ENCODE data around the gene EMILIN1.

Gene EMILIN1

DNA sequence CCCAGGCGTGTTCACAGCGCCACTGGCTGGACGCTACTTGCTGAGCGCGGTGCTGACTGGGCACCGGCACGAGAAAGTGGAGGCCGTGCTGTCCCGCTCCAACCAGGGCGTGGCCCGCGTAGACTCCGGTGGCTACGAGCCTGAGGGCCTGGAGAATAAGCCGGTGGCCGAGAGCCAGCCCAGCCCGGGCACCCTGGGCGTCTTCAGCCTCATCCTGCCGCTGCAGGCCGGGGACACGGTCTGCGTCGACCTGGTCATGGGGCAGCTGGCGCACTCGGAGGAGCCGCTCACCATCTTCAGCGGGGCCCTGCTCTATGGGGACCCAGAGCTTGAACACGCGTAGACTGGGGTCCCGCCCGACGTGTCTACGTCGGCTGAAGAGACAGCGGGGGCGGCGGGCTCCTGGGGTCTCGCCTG, 7.3 kb downstream of the EMILIN1 start:
- TF ChIP-seq, protein P1, sequence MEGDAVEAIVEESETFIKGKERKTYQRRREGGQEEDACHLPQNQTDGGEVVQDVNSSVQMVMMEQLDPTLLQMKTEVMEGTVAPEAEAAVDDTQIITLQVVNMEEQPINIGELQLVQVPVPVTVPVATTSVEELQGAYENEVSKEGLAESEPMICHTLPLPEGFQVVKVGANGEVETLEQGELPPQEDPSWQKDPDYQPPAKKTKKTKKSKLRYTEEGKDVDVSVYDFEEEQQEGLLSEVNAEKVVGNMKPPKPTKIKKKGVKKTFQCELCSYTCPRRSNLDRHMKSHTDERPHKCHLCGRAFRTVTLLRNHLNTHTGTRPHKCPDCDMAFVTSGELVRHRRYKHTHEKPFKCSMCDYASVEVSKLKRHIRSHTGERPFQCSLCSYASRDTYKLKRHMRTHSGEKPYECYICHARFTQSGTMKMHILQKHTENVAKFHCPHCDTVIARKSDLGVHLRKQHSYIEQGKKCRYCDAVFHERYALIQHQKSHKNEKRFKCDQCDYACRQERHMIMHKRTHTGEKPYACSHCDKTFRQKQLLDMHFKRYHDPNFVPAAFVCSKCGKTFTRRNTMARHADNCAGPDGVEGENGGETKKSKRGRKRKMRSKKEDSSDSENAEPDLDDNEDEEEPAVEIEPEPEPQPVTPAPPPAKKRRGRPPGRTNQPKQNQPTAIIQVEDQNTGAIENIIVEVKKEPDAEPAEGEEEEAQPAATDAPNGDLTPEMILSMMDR (conservative IDR thresholded peaks at IDR 0.05; ENCODE audit: low read length), result peak; percentile 47
- peak overlapping the region; percentile 50 for H3K4me3 ChIP-seq (ENCODE audit: low read length)
- peak; percentile 68 for DNase-seq (ENCODE audit: low read depth)

DNA sequence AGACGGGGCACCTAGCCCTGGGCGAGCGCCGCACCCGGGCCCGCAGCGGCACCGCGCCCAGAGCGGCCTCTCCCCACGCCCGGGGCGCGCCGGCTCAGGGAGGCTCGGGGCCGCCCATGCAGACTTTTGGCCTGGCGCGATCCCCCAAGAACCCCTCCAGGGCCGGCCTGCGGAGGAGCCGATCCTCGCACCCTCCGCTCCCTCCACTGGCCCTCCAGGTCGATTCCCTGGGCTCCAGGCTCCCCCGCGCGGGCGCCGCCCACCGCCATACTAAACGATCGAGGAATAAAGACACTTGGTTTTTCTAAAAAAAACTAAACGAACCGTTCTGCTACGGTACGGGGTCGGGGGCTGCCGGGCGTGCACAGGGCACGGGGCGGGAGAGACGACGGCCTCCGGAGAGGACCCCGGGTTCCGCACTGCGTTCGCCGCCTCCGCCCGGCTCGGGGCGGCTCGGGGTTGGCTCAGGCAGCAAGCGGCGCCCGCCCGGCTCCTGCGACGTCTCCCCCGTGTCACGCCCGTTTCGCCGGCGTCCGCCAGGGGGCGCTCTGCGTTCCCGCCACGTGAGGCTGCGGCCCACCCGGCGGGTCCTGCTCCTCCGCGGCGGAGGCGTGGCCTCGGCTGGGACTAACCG, 7.8 kb downstream of the EMILIN1 start:
- peak overlapping the region; percentile 58 for H3K4me3 ChIP-seq (ENCODE audit: low read length)
- peak; percentile 86 for DNase-seq (ENCODE audit: low read depth)
- TF ChIP-seq, protein P1 (conservative IDR thresholded peaks at IDR 0.05; ENCODE audit: low read length), result peak; percentile 53

DNA sequence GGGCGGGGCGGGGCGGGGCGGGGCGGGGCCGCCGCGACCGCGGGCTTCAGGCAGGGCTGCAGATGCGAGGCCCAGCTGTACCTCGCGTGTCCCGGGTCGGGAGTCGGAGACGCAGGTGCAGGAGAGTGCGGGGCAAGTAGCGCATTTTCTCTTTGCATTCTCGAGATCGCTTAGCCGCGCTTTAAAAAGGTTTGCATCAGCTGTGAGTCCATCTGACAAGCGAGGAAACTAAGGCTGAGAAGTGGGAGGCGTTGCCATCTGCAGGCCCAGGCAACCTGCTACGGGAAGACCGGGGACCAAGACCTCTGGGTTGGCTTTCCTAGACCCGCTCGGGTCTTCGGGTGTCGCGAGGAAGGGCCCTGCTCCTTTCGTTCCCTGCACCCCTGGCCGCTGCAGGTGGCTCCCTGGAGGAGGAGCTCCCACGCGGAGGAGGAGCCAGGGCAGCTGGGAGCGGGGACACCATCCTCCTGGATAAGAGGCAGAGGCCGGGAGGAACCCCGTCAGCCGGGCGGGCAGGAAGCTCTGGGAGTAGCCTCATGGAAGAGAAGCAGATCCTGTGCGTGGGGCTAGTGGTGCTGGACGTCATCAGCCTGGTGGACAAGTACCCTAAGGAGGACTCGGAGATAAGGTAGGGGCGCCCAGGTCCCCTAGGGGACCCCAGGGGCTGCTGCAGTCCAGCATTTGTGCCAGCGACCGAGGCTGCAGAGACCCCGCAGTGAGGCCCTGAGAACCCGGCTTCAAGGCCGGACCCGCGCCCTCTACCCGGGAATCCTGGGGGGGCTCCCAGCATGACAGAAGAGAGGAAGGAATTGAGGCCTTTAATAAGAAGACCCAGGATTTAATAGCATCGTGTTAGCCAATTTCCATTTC, 8.5 kb downstream of the EMILIN1 start, which contains the start of gene KHK:
KHK (plus strand) TSS at position 49 of the 870 bp plus-strand sequence; CDS start at position 537, 488 bp downstream.
- no peak for DNase-seq (ENCODE audit: low read depth)
- TF ChIP-seq, protein P1 (conservative IDR thresholded peaks at IDR 0.05; ENCODE audit: low read length), result no peak
- H3K4me3 ChIP-seq (ENCODE audit: low read length), result peak within 1 kb of the TSS; percentile 58

DNA sequence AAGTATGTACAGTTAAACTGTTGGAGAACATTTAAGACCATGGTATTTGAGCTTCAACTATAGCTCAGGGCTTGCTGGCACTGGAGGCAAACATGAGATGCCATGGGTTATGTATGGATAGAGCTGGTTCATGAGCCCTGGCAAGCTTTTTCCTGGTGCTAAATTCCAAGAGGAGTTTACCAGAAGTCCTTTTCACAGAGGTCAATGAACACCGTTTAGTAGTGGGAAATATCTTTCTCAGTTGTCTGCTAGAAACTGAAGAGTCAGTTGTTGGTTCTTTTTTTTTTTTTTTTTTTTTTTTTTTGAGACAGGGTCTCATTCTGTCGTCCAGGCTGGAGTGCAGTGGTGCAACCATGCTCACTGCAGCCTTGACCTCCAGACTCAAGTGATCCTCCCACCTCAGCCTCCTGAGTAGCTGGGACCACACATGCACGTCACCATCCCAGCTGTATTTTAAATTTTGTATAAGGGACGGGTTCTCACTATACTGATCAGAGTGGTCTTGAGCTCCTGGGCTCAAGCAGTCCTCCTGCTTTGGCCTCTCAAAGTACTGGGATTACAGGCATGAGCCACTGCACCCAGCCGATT, 9.5 kb downstream of the EMILIN1 start:
- TF ChIP-seq, protein P1 (conservative IDR thresholded peaks at IDR 0.05; ENCODE audit: low read length), result no peak
- no peak overlapping the region for H3K4me3 ChIP-seq (ENCODE audit: low read length)

DNA sequence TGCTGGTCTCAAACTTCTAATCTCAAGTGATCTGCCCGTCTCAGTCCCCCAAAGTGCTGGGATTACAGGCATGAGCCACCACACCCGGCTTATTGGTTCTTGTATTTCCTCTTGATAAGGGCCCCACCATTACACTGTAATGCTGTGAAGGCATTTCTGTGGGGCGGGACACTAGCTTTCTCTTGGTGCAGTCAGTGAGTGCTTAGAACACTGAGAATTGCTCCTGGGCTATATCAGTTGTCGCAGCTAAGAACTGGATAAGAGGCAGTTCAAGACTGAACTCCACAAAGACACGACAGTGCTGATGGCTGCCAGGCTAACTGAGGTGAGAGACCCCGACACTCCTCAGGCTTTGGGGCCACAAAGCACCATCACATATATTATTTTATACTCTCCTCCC, 10.2 kb downstream of the EMILIN1 start:
- TF ChIP-seq, protein P1 (conservative IDR thresholded peaks at IDR 0.05; ENCODE audit: low read length), result no peak
- DNase-seq (ENCODE audit: low read depth), result no peak
- H3K4me3 ChIP-seq (ENCODE audit: low read length), result no peak overlapping the region

More for the DNA sequence above, 9.5 kb downstream of the EMILIN1 start:
- DNase-seq (ENCODE audit: low read depth), result no peak

DNA sequence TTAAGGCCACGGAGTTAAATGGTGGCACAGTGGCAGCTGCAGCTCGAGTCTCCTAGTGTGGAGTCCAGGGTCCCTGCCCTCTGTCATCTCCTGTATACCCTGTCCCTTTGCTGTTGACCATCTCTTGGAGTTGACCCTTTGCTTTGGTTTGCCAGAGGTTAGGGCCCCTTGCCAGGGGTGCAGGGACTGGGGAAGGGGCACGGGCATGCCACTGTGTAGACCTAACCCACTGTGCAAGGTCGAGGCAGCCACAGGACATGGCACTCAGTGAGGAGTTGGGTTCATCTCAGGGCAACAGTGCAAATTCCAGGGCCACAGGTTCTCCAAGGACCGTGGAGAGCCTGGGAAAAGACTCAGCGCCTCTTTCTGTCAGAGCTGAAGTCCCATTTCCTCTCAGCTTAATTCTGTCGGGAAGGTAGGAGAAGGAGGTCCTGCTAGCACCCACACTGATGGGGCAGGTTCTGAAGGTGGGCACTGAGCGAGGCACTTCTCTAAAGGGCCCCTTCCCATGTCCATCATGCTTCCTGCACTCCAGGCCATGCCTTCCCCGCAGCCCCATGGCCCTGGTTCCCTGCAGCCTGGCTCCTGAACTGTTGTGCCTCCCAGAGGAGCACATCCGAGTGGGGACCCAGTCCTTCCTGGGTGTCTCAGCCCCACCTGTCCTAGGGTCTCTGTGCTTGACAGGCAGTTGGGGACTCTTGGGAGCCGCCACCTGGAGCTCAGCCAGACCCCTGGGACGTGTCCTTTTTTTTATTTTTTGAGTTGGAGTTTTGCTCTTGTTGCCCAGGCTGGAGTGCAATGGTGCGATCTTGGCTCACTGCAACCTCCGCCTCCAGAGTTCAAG, 10.9 kb downstream of the EMILIN1 start:
- no peak for DNase-seq (ENCODE audit: low read depth)
- H3K4me3 ChIP-seq (ENCODE audit: low read length), result no peak overlapping the region
- TF ChIP-seq, protein P1 (conservative IDR thresholded peaks at IDR 0.05; ENCODE audit: low read length), result no peak
